Astrocyte (in vitro differentiated cells and primary cell): Measurements from ENCODE around the gene PLA1A.

Source experiments
- EZH2 ChIP-seq: IDR thresholded peaks from 2 replicates; pipeline ENCODE4 v1.6.1; 2012; ENCODE audit warnings: mild to moderate bottlenecking, low read length, inconsistent platforms; ENCODE audit not compliant: insufficient read depth
- TF ChIP-seq, protein P1 (sequence below): IDR thresholded peaks from 2 replicates; pipeline ENCODE4 v1.5.1; 2011; ENCODE audit warnings: low read depth, mild to moderate bottlenecking, inconsistent platforms, low read length, moderate library complexity; ENCODE audit not compliant: insufficient read depth

- no peak for TF ChIP-seq EZH2
- TF ChIP-seq, protein P1, sequence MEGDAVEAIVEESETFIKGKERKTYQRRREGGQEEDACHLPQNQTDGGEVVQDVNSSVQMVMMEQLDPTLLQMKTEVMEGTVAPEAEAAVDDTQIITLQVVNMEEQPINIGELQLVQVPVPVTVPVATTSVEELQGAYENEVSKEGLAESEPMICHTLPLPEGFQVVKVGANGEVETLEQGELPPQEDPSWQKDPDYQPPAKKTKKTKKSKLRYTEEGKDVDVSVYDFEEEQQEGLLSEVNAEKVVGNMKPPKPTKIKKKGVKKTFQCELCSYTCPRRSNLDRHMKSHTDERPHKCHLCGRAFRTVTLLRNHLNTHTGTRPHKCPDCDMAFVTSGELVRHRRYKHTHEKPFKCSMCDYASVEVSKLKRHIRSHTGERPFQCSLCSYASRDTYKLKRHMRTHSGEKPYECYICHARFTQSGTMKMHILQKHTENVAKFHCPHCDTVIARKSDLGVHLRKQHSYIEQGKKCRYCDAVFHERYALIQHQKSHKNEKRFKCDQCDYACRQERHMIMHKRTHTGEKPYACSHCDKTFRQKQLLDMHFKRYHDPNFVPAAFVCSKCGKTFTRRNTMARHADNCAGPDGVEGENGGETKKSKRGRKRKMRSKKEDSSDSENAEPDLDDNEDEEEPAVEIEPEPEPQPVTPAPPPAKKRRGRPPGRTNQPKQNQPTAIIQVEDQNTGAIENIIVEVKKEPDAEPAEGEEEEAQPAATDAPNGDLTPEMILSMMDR: no peak
Measured at GRCh38 chr3:119557877-119558269, 39.8 kb upstream of the PLA1A start.
